GM21576 (cell line): ENCODE measurements around the gene GREB1.

Experiments used
- ATAC-seq: cut with Tn5 transposase; IDR thresholded peaks from one replicate; pipeline ENCODE4 v1.9.1; 2021; ENCODE audit warnings: mild to moderate bottlenecking, moderate library complexity; ENCODE audit not compliant: unreplicated experiment

Gene GREB1

GRCh38 chr2:11597538-11598225 lies 63.8 kb downstream of the GREB1 start:
- ATAC-seq = no peak

- ATAC-seq = no peak
Observed at GRCh38 chr2:11598228-11598731, 64.4 kb downstream of the GREB1 start.

- ATAC-seq = no peak
Observed at GRCh38 chr2:11602563-11603204, 68.8 kb downstream of the GREB1 start.

- ATAC-seq = no peak
Observed at GRCh38 chr2:11610624-11611242, 76.9 kb downstream of the GREB1 start.

GRCh38 chr2:11611251-11611650 lies 77.4 kb downstream of the GREB1 start:
- ATAC-seq = no peak

- no peak for ATAC-seq
Observed at GRCh38 chr2:11612553-11613215, 78.8 kb downstream of the GREB1 start.

GRCh38 chr2:11613297-11613696 lies 79.5 kb downstream of the GREB1 start:
- no peak for ATAC-seq

- ATAC-seq = no peak
Observed at GRCh38 chr2:11615209-11615608, 81.4 kb downstream of the GREB1 start.

GRCh38 chr2:11616097-11616687 lies 82.3 kb downstream of the GREB1 start:
- no peak for ATAC-seq

GRCh38 chr2:11616851-11617415 lies 83.1 kb downstream of the GREB1 start:
- no peak for ATAC-seq

- ATAC-seq = no peak
Observed at GRCh38 chr2:11617527-11617926, 83.7 kb downstream of the GREB1 start.

GRCh38 chr2:11617984-11618707 lies 84.3 kb downstream of the GREB1 start:
- no peak for ATAC-seq

- ATAC-seq = no peak
Observed at GRCh38 chr2:11618708-11619062, 84.8 kb downstream of the GREB1 start.

GRCh38 chr2:11621410-11621809 lies 87.6 kb downstream of the GREB1 start:
- no peak for ATAC-seq

- no peak for ATAC-seq
Observed at GRCh38 chr2:11622611-11623010, 88.8 kb downstream of the GREB1 start.

- no peak for ATAC-seq
Observed at GRCh38 chr2:11624893-11625292, 91.0 kb downstream of the GREB1 start.

- ATAC-seq = no peak
Observed at GRCh38 chr2:11625671-11626070, 91.8 kb downstream of the GREB1 start.

- ATAC-seq = no peak
Observed at GRCh38 chr2:11628675-11629074, 94.8 kb downstream of the GREB1 start.

- no peak for ATAC-seq
Observed at GRCh38 chr2:11629215-11629614, 95.4 kb downstream of the GREB1 start.

GRCh38 chr2:11629851-11630250 lies 96.0 kb downstream of the GREB1 start:
- ATAC-seq = no peak
